ENCODE data around the gene EYS.

EYS gene

GRCh38 chr6:64415926-64416325, 1291.1 kb downstream of the EYS start:
- DNase-seq, result no peak

- DNase-seq, result no peak
These were observed 1295.8 kb downstream of the EYS start for GRCh38 chr6:64411226-64411625.

GRCh38 chr6:64409948-64410347, 1297.1 kb downstream of the EYS start:
- DNase-seq, result no peak

- DNase-seq, result no peak
These were observed 1302.6 kb downstream of the EYS start for GRCh38 chr6:64404396-64404795.

- DNase-seq, result no peak
These were observed 1323.7 kb downstream of the EYS start for GRCh38 chr6:64383277-64383676.

- DNase-seq, result no peak
These were observed 1330.6 kb downstream of the EYS start for GRCh38 chr6:64376394-64376793.

GRCh38 chr6:64357430-64357829, 1349.6 kb downstream of the EYS start:
- DNase-seq, result no peak

GRCh38 chr6:64347411-64347810, 1359.6 kb downstream of the EYS start:
- no peak for DNase-seq

GRCh38 chr6:64335195-64335594, 1371.8 kb downstream of the EYS start:
- no peak for DNase-seq

- no peak for DNase-seq
These were observed 1372.4 kb downstream of the EYS start for GRCh38 chr6:64334636-64335035.

GRCh38 chr6:64330694-64331307, 1376.2 kb downstream of the EYS start:
- DNase-seq, result peak; percentile 13 to 27

- no peak for DNase-seq
These were observed 1380.1 kb downstream of the EYS start for GRCh38 chr6:64326939-64327338.

GRCh38 chr6:64325093-64325492, 1381.9 kb downstream of the EYS start:
- no peak for DNase-seq

- DNase-seq, result no peak
These were observed 1396.8 kb downstream of the EYS start for GRCh38 chr6:64310214-64310613.

GRCh38 chr6:64301307-64302236, 1405.5 kb downstream of the EYS start:
- DNase-seq, result no peak

- no peak for DNase-seq
These were observed 1407.8 kb downstream of the EYS start for GRCh38 chr6:64299176-64299575.

GRCh38 chr6:64294034-64294433, 1413.0 kb downstream of the EYS start:
- DNase-seq, result no peak

GRCh38 chr6:64293298-64293697, 1413.7 kb downstream of the EYS start:
- DNase-seq, result no peak

- DNase-seq, result no peak
These were observed 1416.2 kb downstream of the EYS start for GRCh38 chr6:64290867-64291266.

- no peak for DNase-seq
These were observed 1417.1 kb downstream of the EYS start for GRCh38 chr6:64289931-64290330.

- DNase-seq, result no peak
These were observed 1418.7 kb downstream of the EYS start for GRCh38 chr6:64288351-64288750.

GRCh38 chr6:64281167-64281566, 1425.9 kb downstream of the EYS start:
- no peak for DNase-seq

GRCh38 chr6:64280569-64280968, 1426.5 kb downstream of the EYS start:
- DNase-seq, result no peak

- no peak for DNase-seq
These were observed 1436.9 kb downstream of the EYS start for GRCh38 chr6:64270083-64270482.
